GM23338 (cell line): ENCODE results near the gene DTNB. TPM values are rescaled to one million over a fixed set of nuclear protein-coding genes. Genes with fewer than 3 reads are reported as not detected.

Source experiments
- ATAC-seq: fragments of 200-7000 bp; cut with Tn5 transposase; 3 replicates; pipeline ENCODE4 v1.9.1; 2020
- DNase-seq: peaks from one replicate; pipeline ENCODE4 v3.0.0-alpha.2; 2015; ENCODE audit warnings: low spot score
- H2AFZ ChIP-seq: fragments of 200-600 bp; sonication (generic); 2 replicates; pipeline ENCODE4 v1.8.0; 2016; ENCODE audit warnings: antibody characterized with exemption, mild to moderate bottlenecking, moderate library complexity
- H3F3A ChIP-seq: fragments of 200-600 bp; sonication (generic); replicated peaks from 2 replicates; pipeline ENCODE4 v1.8.0; 2017; ENCODE audit warnings: antibody characterized with exemption, mixed run types, low read depth
- H3K27ac ChIP-seq: fragments of 200-600 bp; sonication (generic); 2 replicates; pipeline ENCODE4 v1.6.1; 2016; ENCODE audit warnings: low read depth
- H3K27me3 ChIP-seq: fragments of 200-600 bp; sonication (generic); 2 replicates; pipeline ENCODE4 v1.8.0; 2016; ENCODE audit warnings: mild to moderate bottlenecking, mixed run types, moderate library complexity; ENCODE audit not compliant: insufficient read depth
- H3K36me3 ChIP-seq: fragments of 200-600 bp; sonication (generic); 2 replicates; pipeline ENCODE4 v1.8.0; 2016; ENCODE audit warnings: mild to moderate bottlenecking; ENCODE audit not compliant: insufficient read depth
- H3K4me1 ChIP-seq: fragments of 200-600 bp; sonication (generic); 2 replicates; pipeline ENCODE4 v1.8.0; 2016; ENCODE audit warnings: mild to moderate bottlenecking, moderate library complexity; ENCODE audit not compliant: insufficient read depth
- H3K4me2 ChIP-seq: fragments of 200-600 bp; sonication (generic); 2 replicates; pipeline ENCODE4 v1.7.1; 2017; ENCODE audit warnings: mixed run types
- H3K4me3 ChIP-seq: fragments of 200-600 bp; sonication (generic); 2 replicates; pipeline ENCODE4 v1.6.1; 2016; ENCODE audit warnings: mixed run types
- H3K79me2 ChIP-seq: fragments of 200-600 bp; sonication (generic); replicated peaks from 2 replicates; pipeline ENCODE4 v1.8.0; 2017; ENCODE audit warnings: mild to moderate bottlenecking; ENCODE audit not compliant: insufficient read depth
- H3K9me2 ChIP-seq: fragments of 200-600 bp; sonication (generic); 2 replicates; pipeline ENCODE4 v1.8.0; 2017; ENCODE audit not compliant: insufficient read depth
- H4K20me1 ChIP-seq: fragments of 200-600 bp; sonication (generic); replicated peaks from 2 replicates; pipeline ENCODE4 v1.8.0; 2017; ENCODE audit warnings: mild to moderate bottlenecking; ENCODE audit not compliant: insufficient read depth
- H3K27ac Mint-ChIP-seq: 2 replicates; pipeline ENCODE4 v1.8.0; 2020; ENCODE audit warnings: inconsistent platforms, mild to moderate bottlenecking, moderate library complexity, mixed read lengths
- H3K27me3 Mint-ChIP-seq: 3 replicates; pipeline ENCODE4 v1.8.0; 2022; ENCODE audit warnings: low read depth, mild to moderate bottlenecking, moderate library complexity, mixed read lengths, inconsistent platforms; ENCODE audit not compliant: insufficient read depth, poor library complexity
- H3K36me3 Mint-ChIP-seq: 3 replicates; pipeline ENCODE4 v1.8.0; 2021; ENCODE audit warnings: low read depth, mild to moderate bottlenecking, inconsistent platforms, moderate library complexity, mixed read lengths
- H3K4me1 Mint-ChIP-seq: 3 replicates; pipeline ENCODE4 v1.8.0; 2020; ENCODE audit warnings: mild to moderate bottlenecking, inconsistent platforms, mixed read lengths
- H3K4me3 Mint-ChIP-seq: 3 replicates; pipeline ENCODE4 v1.8.0; 2021; ENCODE audit warnings: moderate library complexity, mild to moderate bottlenecking, inconsistent platforms, mixed read lengths
- H3K9me3 Mint-ChIP-seq: 3 replicates; pipeline ENCODE4 v1.8.0; 2020; ENCODE audit warnings: moderate library complexity, mild to moderate bottlenecking, inconsistent platforms, mixed read lengths
- CREB1 ChIP-seq: fragments of 250-450 bp; sonication (Bioruptor Pico); IDR thresholded peaks from 2 replicates; pipeline ENCODE4 v1.5.0; 2020; ENCODE audit warnings: low read depth, mild to moderate bottlenecking, moderate library complexity
- CTCF ChIP-seq, 2 experiments: fragments of 200-600 bp in 1 of 2; sonication (generic) in 1 of 2; conservative IDR thresholded peaks; 2 replicates each; pipeline versions ENCODE4 v1.5.1 to v1.6.1; 2016 to 2017; ENCODE audit warnings: antibody characterized with exemption in 2 of 2, low read depth in 2 of 2, mild to moderate bottlenecking in 2 of 2, moderate library complexity in 1 of 2
- ETS1 ChIP-seq: IDR thresholded peaks from 2 replicates; pipeline ENCODE4 v1.6.1; 2016; ENCODE audit warnings: antibody characterized with exemption
- EZH2 ChIP-seq: fragments of 200-600 bp; sonication (generic); IDR thresholded peaks from one replicate; pipeline ENCODE4 v1.8.0; 2017; ENCODE audit warnings: antibody characterized with exemption, mild to moderate bottlenecking, low read depth; ENCODE audit not compliant: unreplicated experiment
- EZH2phosphoT487 ChIP-seq: fragments of 200-600 bp; sonication (generic); IDR thresholded peaks from one replicate; pipeline ENCODE4 v1.8.1; 2018; ENCODE audit warnings: antibody characterized with exemption; ENCODE audit not compliant: unreplicated experiment
- JUNB ChIP-seq: IDR thresholded peaks from one replicate; pipeline ENCODE4 v1.6.1; 2016; ENCODE audit warnings: antibody characterized with exemption; ENCODE audit not compliant: unreplicated experiment
- NANOG ChIP-seq: IDR thresholded peaks from 2 replicates; pipeline ENCODE4 v1.6.1; 2016; ENCODE audit warnings: antibody characterized with exemption, borderline replicate concordance
- POLR2AphosphoS5 ChIP-seq: IDR thresholded peaks from 2 replicates; pipeline ENCODE4 v1.6.1; 2016; ENCODE audit warnings: antibody characterized with exemption, low read depth
- REST ChIP-seq: IDR thresholded peaks from one replicate; pipeline ENCODE4 v1.6.1; 2018; ENCODE audit warnings: antibody characterized with exemption; ENCODE audit not compliant: unreplicated experiment
- STAT1 ChIP-seq: IDR thresholded peaks from one replicate; pipeline ENCODE4 v1.6.1; 2016; ENCODE audit warnings: antibody characterized with exemption; ENCODE audit not compliant: unreplicated experiment
- ZNF114 ChIP-seq: fragments of 250-450 bp; sonication (Bioruptor Pico); IDR thresholded peaks from 2 replicates; pipeline ENCODE4 v1.5.0; 2020; ENCODE audit warnings: mild to moderate bottlenecking, moderate library complexity
- ZNF331 ChIP-seq: fragments of 250-450 bp; sonication (Bioruptor Pico); IDR thresholded peaks from 2 replicates; pipeline ENCODE4 v1.5.0; 2020; ENCODE audit warnings: low read depth, mild to moderate bottlenecking, moderate library complexity
- polyA plus RNA-seq: library from polyadenylated mRNA; unstranded; fragments of >200 nt; fragmentation: Nextera tagmentation; extraction: Ambion mirVana; gene quantifications from 2 replicates; pipeline ENCODE4 v1.2.1, GENCODE V29; 2016
- total RNA-seq: library from RNA; depleted of rRNA; stranded (reverse); fragments of >200 nt; shearing (Covaris generic); gene quantifications from 2 replicates; pipeline ENCODE4 v1.2.3, GENCODE V29; 2014
- TF ChIP-seq, protein P1 (sequence below): fragments of 250-450 bp; sonication (Bioruptor Pico); IDR thresholded peaks from 2 replicates; pipeline ENCODE4 v1.5.0; 2020; ENCODE audit warnings: mild to moderate bottlenecking, moderate library complexity

Gene DTNB
- total and polyA plus RNA-seq, 2 experiments from 2014 or later = 22.1 to 29.4 TPM

DNA sequence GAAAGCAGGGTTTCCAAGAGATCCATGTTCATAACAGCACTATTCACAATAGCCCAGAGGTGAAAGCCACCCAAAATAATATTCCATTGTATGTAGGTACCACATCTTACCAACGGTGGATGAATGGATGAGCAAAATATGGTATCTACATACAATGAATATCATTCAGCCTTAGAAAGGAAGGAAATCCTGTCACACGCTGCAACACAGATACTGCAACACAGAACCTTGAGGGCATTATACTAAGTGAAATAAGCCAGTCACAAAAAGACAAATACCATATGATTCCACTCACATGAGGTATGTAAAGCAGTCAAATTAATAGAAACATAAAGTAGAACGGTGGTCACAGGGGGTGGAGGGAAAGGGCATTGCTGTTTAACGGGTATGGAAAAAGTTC lies 155.7 kb downstream of the DTNB start:
- no peaks in the 10 kb centered on the region for H3K9me2 ChIP-seq

More for the DNA sequence above, 155.7 kb downstream of the DTNB start:
- DNase-seq (no peak), ATAC-seq (no peak)
- Histone ChIP-seq H3K27me3 (no peaks in the 10 kb centered on the region), H3K4me1 (0 out of 2 replicates have a peak, but pooled peaks cover 5% of the 10 kb centered on the region), H4K20me1 (no peaks in the 10 kb centered on the region; the same call in 1 of the 2 replicates), H3K27ac (no peak overlapping the region), H3K4me2 (no peak overlapping the region), H3K79me2 (no peaks in the 10 kb centered on the region), H2AFZ (no peak overlapping the region), H3F3A (no peaks in the 10 kb centered on the region), H3K36me3 (no peaks in the 10 kb centered on the region), H3K4me3 (no peak overlapping the region)
- H3K27ac Mint-ChIP-seq = no peak overlapping the region
- H3K9me3 Mint-ChIP-seq = no peaks in the 10 kb centered on the region
- peaks cover 9% of the 10 kb centered on the region for H3K4me1 Mint-ChIP-seq
- no peak overlapping the region for H3K4me3 Mint-ChIP-seq
- no peak for TF ChIP-seq ZNF331
- TF ChIP-seq, protein P1, sequence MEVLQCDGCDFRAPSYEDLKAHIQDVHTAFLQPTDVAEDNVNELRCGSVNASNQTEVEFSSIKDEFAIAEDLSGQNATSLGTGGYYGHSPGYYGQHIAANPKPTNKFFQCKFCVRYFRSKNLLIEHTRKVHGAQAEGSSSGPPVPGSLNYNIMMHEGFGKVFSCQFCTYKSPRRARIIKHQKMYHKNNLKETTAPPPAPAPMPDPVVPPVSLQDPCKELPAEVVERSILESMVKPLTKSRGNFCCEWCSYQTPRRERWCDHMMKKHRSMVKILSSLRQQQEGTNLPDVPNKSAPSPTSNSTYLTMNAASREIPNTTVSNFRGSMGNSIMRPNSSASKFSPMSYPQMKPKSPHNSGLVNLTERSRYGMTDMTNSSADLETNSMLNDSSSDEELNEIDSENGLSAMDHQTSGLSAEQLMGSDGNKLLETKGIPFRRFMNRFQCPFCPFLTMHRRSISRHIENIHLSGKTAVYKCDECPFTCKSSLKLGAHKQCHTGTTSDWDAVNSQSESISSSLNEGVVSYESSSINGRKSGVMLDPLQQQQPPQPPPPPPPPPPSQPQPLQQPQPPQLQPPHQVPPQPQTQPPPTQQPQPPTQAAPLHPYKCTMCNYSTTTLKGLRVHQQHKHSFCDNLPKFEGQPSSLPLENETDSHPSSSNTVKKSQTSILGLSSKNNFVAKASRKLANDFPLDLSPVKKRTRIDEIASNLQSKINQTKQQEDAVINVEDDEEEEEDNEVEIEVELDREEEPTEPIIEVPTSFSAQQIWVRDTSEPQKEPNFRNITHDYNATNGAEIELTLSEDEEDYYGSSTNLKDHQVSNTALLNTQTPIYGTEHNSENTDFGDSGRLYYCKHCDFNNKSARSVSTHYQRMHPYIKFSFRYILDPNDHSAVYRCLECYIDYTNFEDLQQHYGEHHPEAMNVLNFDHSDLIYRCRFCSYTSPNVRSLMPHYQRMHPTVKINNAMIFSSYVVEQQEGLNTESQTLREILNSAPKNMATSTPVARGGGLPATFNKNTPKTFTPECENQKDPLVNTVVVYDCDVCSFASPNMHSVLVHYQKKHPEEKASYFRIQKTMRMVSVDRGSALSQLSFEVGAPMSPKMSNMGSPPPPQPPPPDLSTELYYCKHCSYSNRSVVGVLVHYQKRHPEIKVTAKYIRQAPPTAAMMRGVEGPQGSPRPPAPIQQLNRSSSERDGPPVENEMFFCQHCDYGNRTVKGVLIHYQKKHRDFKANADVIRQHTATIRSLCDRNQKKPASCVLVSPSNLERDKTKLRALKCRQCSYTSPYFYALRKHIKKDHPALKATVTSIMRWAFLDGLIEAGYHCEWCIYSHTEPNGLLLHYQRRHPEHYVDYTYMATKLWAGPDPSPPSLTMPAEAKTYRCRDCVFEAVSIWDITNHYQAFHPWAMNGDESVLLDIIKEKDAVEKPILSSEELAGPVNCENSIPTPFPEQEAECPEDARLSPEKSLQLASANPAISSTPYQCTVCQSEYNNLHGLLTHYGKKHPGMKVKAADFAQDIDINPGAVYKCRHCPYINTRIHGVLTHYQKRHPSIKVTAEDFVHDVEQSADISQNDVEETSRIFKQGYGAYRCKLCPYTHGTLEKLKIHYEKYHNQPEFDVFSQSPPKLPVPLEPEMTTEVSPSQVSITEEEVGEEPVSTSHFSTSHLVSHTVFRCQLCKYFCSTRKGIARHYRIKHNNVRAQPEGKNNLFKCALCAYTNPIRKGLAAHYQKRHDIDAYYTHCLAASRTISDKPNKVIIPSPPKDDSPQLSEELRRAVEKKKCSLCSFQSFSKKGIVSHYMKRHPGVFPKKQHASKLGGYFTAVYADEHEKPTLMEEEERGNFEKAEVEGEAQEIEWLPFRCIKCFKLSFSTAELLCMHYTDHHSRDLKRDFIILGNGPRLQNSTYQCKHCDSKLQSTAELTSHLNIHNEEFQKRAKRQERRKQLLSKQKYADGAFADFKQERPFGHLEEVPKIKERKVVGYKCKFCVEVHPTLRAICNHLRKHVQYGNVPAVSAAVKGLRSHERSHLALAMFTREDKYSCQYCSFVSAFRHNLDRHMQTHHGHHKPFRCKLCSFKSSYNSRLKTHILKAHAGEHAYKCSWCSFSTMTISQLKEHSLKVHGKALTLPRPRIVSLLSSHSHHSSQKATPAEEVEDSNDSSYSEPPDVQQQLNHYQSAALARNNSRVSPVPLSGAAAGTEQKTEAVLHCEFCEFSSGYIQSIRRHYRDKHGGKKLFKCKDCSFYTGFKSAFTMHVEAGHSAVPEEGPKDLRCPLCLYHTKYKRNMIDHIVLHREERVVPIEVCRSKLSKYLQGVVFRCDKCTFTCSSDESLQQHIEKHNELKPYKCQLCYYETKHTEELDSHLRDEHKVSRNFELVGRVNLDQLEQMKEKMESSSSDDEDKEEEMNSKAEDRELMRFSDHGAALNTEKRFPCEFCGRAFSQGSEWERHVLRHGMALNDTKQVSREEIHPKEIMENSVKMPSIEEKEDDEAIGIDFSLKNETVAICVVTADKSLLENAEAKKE (CRISPR knock-in tag) = no peak
- TF ChIP-seq CTCF (conservative IDR thresholded peaks at IDR 0.05; ENCODE audit: low read depth in 2 of 2) = no peak
- no peak for TF ChIP-seq ZNF114 (CRISPR knock-in tag)
- no peak for TF ChIP-seq ETS1
- TF ChIP-seq CREB1 (CRISPR knock-in tag) = no peak
- no peak for TF ChIP-seq EZH2phosphoT487
- no peak for TF ChIP-seq NANOG
- no peak for TF ChIP-seq JUNB
- TF ChIP-seq STAT1 = no peak
- no peak for TF ChIP-seq EZH2
- no peak for TF ChIP-seq REST
- no peak for TF ChIP-seq POLR2AphosphoS5
- H3K27me3 Mint-ChIP-seq = peaks cover 3% of the 10 kb centered on the region
- no peaks in the 10 kb centered on the region for H3K36me3 Mint-ChIP-seq
